HEK293 (cell line): ENCODE measurements around the gene CSDE1.
A peak's percentile ranks its signal among the peaks of the same experiment; 100 is the strongest.

ENCODE experiments used
- HOXD13 ChIP-seq: sonication (generic); formaldehyde crosslinking; IDR thresholded peaks from 2 replicates; pipeline ENCODE4 v1.8.0; 2022; ENCODE audit warnings: missing genetic modification reagents, borderline replicate concordance
- YY1 ChIP-seq: fragments of 450-650 bp; formaldehyde crosslinking; IDR thresholded peaks from 2 replicates; pipeline ENCODE4 v1.5.1; 2018; ENCODE audit warnings: missing biosample characterization, missing genetic modification characterization
- ZNF561 ChIP-seq: fragments of 450-650 bp; IDR thresholded peaks from 2 replicates; pipeline ENCODE4 v1.5.1; 2018; ENCODE audit warnings: missing biosample characterization, missing genetic modification characterization, borderline replicate concordance
- TF ChIP-seq, protein P1 (sequence below): fragments of 450-650 bp; formaldehyde crosslinking; IDR thresholded peaks from 2 replicates; pipeline ENCODE4 v1.5.1; 2016; ENCODE audit warnings: missing biosample characterization, missing genetic modification characterization, low read depth

- TF ChIP-seq ZNF561 (tag by site-specific recombination) = peak; percentile 50; the same call in 1 of the 2 replicates
- TF ChIP-seq, protein P1, sequence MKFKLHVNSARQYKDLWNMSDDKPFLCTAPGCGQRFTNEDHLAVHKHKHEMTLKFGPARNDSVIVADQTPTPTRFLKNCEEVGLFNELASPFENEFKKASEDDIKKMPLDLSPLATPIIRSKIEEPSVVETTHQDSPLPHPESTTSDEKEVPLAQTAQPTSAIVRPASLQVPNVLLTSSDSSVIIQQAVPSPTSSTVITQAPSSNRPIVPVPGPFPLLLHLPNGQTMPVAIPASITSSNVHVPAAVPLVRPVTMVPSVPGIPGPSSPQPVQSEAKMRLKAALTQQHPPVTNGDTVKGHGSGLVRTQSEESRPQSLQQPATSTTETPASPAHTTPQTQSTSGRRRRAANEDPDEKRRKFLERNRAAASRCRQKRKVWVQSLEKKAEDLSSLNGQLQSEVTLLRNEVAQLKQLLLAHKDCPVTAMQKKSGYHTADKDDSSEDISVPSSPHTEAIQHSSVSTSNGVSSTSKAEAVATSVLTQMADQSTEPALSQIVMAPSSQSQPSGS (tag by site-specific recombination) = no peak
- TF ChIP-seq HOXD13 (CRISPR knock-in tag) = no peak
- 0 out of 2 replicates have a peak, but pooled peaks have one; percentile 55 for TF ChIP-seq YY1 (tag by site-specific recombination)
Measured at GRCh38 chr1:114716304-114717170, 41.2 kb downstream of the CSDE1 start, which contains the start of gene NRAS.
